ENCODE results near the gene OVOL2.
"Not testable (repeated sequence)": the region's sequence is repeated elsewhere in the genome, so short reads cannot be mapped to it uniquely, and the experiment has no call there.

DNA sequence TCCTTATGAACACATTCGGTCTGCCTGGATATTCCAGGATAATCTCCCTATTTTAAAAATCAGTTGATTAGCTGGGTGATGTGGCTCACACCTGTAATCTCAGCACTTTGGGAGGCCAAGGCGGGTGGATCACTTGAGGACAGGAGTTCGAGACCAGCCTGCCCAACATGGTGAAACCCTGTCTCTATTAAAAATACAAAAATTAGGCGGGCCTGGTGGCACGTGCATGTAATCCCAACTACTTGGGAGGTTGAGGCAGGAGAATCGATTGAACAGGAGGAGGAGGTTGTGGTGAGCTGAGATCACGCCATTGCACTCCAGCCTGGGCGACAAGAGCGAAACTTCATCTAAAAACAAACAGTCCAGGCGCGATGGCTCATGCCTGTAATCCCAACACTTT lies 31.1 kb upstream of the OVOL2 start:
- TF ChIP-seq CTCF (IDR thresholded peaks at IDR 0.05; ENCODE audit: insufficient read depth, low read length, poor library complexity, severe bottlenecking); EZH2phosphoT487 (conservative IDR thresholded peaks at IDR 0.05; ENCODE audit: low read length): not testable (repeated sequence)

Measured in SU-DHL-6 (cell line).